GM18517 (cell line): ENCODE results near the gene SLA2.
"Not testable (repeated sequence)": the region's sequence is repeated elsewhere in the genome, so short reads cannot be mapped to it uniquely, and the experiment has no call there.

Source experiments
- ATAC-seq: cut with Tn5 transposase; IDR thresholded peaks from one replicate; pipeline ENCODE4 v1.9.1; 2021; ENCODE audit warnings: mild to moderate bottlenecking, moderate library complexity; ENCODE audit not compliant: unreplicated experiment

Gene SLA2, protein sequence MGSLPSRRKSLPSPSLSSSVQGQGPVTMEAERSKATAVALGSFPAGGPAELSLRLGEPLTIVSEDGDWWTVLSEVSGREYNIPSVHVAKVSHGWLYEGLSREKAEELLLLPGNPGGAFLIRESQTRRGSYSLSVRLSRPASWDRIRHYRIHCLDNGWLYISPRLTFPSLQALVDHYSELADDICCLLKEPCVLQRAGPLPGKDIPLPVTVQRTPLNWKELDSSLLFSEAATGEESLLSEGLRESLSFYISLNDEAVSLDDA

DNA sequence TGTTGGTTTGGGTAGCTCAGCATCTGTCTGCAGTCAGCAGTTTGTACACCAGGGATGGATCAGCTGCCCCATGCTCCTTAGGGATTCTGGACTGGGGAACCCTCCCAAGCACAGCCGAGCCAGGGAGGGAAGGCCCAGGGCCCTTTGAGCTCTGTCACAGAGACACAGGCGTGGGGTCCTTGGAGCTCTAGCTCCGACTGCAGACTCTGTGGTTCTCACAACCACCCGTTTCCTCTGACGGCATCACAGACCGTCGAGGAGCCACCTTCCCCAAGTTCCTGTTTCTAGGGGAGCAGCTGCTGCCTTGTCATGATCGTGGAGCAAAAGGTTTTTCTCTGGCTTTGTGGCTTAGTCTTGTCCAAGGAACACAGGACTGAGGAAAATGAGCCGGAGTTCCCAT is at the start of gene SLA2:
TSS of gene SLA2 (minus strand) at position 199 of the 400 bp plus-strand sequence. CDS start 4,861 bp downstream, outside the sequence.
- ATAC-seq: no peak

DNA sequence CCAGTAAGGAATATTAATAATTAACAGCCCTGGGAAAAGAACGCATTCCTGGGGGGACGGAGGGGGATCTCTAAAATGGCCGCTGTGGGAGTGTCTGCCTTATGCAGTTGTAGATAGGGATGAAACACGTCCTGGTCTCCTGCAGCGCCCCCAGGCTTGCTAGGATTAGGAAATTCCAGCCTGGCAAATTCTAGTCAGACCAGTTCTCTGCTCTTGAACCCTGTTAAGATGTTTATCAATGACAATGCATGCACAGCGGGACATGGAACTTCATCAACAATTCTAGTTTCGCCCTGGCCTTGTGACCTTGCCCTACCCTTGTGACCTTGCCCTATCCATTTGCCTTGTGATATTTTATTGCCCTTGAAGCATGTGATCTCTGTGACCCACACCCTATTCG is 49.5 kb upstream of the SLA2 start:
- ATAC-seq: not testable (repeated sequence)

DNA sequence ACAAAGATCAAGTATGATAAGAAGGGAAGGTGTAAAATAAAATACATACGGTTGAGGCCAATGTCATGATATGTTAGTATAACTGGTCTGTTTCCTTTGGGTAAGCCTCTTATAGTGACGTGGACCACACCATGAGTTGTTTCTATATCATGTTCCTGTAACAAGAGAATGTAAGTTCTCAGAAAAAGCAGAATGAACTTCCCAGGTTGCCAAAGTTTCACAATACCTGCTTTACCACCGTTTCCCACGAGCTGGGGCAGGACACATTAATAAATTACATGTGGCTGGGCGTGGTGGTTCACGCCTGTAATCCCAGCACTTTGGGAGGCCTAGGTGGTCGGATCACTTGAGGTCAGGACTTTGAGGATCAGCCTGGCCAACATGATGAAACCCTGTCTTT is 42.6 kb upstream of the SLA2 start:
- no peak for ATAC-seq

- ATAC-seq: no peak
Measured at GRCh38 chr20:36687850-36688249, 41.9 kb upstream of the SLA2 start.

- ATAC-seq: no peak
Measured at GRCh38 chr20:36686944-36687343, 40.9 kb upstream of the SLA2 start.

- ATAC-seq: no peak
Measured at GRCh38 chr20:36686504-36686903, 40.5 kb upstream of the SLA2 start.

GRCh38 chr20:36684747-36685146 is 38.8 kb upstream of the SLA2 start:
- ATAC-seq: no peak

GRCh38 chr20:36682311-36682710 is 36.3 kb upstream of the SLA2 start:
- no peak for ATAC-seq

DNA sequence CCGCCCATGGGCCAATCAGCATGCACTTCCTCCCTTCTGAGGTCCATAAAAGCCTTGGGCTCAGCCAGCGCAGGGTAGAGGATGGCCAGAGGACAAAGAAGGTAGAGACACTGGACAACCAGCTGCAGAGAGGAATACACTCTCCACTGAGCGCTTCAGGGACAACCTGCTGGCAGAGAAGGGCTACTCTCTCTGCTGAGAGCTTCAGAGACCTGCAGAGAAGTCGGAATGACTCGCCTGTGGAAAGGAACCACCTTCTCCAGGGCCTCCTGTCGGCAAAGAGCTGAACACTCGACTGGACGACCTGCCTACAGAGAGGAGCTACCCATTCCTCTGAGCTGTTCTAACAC is 31.4 kb upstream of the SLA2 start:
- ATAC-seq: no peak

GRCh38 chr20:36676701-36677421 is 30.9 kb upstream of the SLA2 start:
- ATAC-seq: no peak

DNA sequence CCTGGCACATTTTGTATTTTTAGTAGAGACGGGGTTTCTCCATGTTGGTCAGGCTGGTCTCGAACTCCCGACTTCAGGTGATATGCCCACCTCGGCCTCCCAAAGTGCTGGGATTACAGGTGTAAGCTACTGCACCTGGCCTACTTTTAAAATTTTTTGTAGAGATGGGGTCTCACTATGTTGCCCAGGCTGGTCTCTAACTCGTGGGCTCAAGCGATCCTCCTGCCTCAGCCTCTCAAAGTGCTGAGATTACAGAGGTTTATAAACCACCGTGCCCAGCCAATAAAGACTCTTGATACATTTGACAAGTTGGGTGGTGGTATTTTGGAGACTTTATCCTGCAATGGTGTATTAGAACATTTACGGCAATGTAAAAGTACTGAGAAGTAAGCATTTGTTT is 29.5 kb upstream of the SLA2 start:
- ATAC-seq: not testable (repeated sequence)

- no peak for ATAC-seq
Measured at GRCh38 chr20:36672991-36673390, 27.0 kb upstream of the SLA2 start.

DNA sequence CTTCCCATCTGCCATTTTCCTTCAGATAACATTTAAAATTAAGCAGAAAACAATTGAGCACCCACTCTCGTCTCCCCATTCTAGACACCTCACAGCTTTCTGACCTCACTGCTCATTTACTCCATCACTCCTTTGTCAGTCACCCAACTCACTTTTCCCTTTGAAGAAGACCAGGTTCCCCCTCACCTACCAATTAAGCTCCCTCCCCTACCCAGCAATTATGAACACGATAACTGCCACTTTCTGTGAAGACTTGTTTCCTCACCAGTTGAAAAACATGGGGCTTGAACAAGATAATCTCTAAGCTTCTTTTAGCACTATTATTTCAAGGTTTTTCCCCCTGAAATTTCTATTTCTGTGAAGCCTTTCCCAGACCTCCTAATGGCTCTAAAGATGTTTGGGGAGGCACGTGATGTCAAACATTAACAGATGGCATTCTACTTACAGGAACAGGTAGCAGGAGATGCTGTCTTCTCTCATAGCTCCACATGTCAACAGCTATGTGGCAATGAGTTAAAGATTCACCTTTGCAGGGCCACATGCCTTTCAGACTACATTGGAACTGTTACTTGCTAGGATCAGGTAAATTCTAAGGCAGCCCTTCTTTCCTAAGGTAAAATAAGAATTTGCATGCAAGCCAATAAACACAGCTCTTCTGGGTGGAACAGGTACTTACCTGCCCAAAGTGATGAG is 24.8 kb upstream of the SLA2 start:
- no peak for ATAC-seq

GRCh38 chr20:36666181-36666740 is 20.3 kb upstream of the SLA2 start:
- ATAC-seq: no peak

DNA sequence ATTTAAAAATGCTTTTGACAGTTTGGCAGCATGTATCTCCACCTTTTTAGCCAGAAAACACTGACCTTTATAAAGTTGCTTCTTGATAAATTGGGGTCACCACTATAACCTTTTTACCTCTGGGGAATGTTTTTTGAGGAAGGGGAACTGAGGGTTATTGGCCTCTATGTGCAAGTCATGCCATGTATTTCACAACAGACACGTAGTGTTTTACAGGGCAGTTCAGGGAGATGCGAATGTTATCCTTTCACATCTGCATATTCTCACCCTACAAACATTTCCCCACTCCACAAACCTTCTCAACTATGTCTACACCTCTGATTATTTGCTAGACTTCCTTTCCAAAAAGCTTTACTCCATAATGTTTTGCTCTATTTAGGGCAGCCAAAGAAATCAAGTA is 17.0 kb upstream of the SLA2 start:
- ATAC-seq: no peak

DNA sequence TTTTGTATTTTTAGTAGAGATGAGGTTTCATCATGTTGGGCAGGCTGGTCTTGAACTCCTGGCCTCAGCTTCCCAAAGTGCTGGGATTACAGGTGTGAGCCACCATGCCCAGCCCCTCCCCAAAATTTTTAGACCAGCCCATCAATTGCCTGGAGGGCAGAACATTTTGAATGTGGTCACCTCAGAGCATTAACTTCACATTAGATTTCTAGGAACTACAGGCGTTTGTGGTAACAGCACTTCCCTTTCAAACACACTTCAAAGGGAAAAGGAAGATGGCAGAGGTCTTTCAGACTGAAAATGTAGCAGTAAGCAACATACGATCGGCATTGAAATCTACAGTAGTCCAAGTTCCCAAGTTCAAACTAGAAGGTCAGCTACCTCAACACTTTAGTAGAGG is 12.3 kb upstream of the SLA2 start:
- ATAC-seq: no peak

- no peak for ATAC-seq
Measured at GRCh38 chr20:36656733-36657132, 10.7 kb upstream of the SLA2 start.

GRCh38 chr20:36655004-36655403 is 9.0 kb upstream of the SLA2 start:
- ATAC-seq: no peak

DNA sequence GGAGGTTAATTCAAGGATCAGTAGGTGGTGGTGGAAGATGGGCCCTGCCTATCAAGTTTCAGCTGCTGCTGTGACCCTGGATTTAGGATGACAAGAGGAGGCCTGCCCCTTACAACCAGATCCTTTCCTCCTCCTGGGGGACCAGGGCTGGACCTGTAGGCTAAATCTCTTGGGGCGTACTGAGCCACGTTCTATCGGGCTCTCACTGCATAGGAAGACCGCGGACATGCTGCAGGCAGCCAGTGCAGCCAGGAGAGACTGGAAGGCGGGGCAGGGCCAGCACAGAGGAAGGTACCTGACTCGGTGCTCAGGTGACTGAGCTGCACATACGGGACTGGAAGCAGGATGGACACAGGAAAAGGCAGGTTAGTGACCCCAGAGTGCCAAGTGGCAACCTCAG is 8.5 kb upstream of the SLA2 start:
- no peak for ATAC-seq

- ATAC-seq: no peak
Measured at GRCh38 chr20:36653456-36653855, 7.5 kb upstream of the SLA2 start.

DNA sequence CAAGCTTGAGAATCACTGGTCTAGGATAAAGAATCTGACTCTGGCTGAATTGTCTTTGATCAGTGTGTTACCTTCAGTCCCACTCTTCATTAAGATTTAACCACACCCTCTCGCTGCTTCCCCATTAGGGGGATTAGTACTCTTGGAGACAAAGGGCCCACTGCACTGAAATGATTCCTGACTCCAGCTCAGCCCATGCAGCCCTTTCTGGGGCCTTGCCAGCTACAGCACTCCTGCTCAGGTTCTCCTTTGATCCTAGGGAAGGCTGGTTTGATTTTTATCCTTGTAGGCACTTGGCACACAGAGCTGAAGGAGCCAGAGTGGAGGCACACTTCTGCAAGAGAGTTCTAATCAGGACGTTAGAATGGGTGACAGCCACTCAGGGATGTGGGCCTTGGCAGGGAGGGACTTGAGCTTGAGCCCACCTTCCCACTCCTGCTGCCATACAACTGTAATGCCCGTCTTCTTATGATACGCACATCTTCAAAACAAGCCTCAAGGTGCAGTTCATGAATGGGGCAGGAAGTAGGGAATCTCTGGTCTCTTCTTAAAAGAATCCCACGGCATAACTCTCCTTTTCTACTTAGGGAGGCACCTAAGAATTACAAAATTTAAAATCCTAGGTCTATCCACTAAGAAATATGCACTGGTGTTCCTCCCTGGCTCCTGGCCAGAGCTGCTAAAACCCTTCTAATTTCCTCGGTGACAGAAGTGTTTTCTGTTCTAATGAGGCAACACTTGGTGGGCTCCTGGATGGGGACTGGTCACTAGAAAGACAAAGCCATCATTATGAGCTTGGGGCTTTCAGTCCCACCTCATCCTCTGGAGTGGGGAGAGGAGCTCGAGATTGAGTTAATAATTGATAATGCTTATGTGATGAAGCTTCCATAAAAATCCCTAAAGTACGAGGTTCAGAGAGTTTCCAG is 1.5 kb upstream of the SLA2 start:
- no peak for ATAC-seq
